GM18520 (cell line): ENCODE results near the gene ALG11.

Experiments used
- ATAC-seq: cut with Tn5 transposase; IDR thresholded peaks from one replicate; pipeline ENCODE4 v1.9.1; 2021; ENCODE audit not compliant: unreplicated experiment

ALG11 gene

GRCh38 chr13:51997186-51997585 is 15.0 kb upstream of the ALG11 start:
- ATAC-seq: no peak

- no peak for ATAC-seq
Observed at GRCh38 chr13:51997641-51998330, 14.4 kb upstream of the ALG11 start.

GRCh38 chr13:51998723-51999509 is 13.3 kb upstream of the ALG11 start:
- no peak for ATAC-seq

GRCh38 chr13:51999510-51999911 is 12.7 kb upstream of the ALG11 start:
- ATAC-seq: no peak

GRCh38 chr13:51999921-52000320 is 12.3 kb upstream of the ALG11 start:
- ATAC-seq: no peak

- ATAC-seq: no peak
Observed at GRCh38 chr13:52001120-52001731, 11.0 kb upstream of the ALG11 start.

GRCh38 chr13:52002361-52002760 is 9.8 kb upstream of the ALG11 start:
- no peak for ATAC-seq

GRCh38 chr13:52003541-52003940 is 8.7 kb upstream of the ALG11 start:
- ATAC-seq: no peak

- no peak for ATAC-seq
Observed at GRCh38 chr13:52004511-52005170, 7.6 kb upstream of the ALG11 start.

GRCh38 chr13:52005841-52006522 is 6.2 kb upstream of the ALG11 start:
- no peak for ATAC-seq

GRCh38 chr13:52006523-52007245 is 5.5 kb upstream of the ALG11 start:
- no peak for ATAC-seq

- no peak for ATAC-seq
Observed at GRCh38 chr13:52009946-52010345, 2.3 kb upstream of the ALG11 start.

- ATAC-seq: no peak
Observed at GRCh38 chr13:52010890-52011631, 1.1 kb upstream of the ALG11 start, which contains the start of gene ATP7B. TSS of gene ATP7B (minus strand) at chr13:52011450. CDS start at chr13:52011337, 113 bp downstream.

GRCh38 chr13:52012512-52012836 is 276 bp downstream of the ALG11 start:
- ATAC-seq: no peak

- no peak for ATAC-seq
Observed at GRCh38 chr13:52016296-52016695, 4.1 kb downstream of the ALG11 start.

GRCh38 chr13:52020191-52020590 is 8.0 kb downstream of the ALG11 start:
- ATAC-seq: no peak

GRCh38 chr13:52022356-52022755 is 10.2 kb downstream of the ALG11 start:
- no peak for ATAC-seq

GRCh38 chr13:52024481-52024880 is 12.3 kb downstream of the ALG11 start, which contains the start of gene UTP14C:
TSS of gene UTP14C (plus strand) at chr13:52024691. CDS start at chr13:52028805, 4,114 bp downstream.
- no peak for ATAC-seq

GRCh38 chr13:52025475-52026245 is 13.5 kb downstream of the ALG11 start:
- no peak for ATAC-seq
